H7 (cell line): ENCODE measurements around the gene PLIN4. TPM values are rescaled to one million over a fixed set of nuclear protein-coding genes. Genes with fewer than 3 reads are reported as not detected.
"Not testable (repeated sequence)": the region's sequence is repeated elsewhere in the genome, so short reads cannot be mapped to it uniquely, and the experiment has no call there.

Source experiments
- DNase-seq: peaks from one replicate; pipeline ENCODE4 v3.0.0; 2012
- H3K27me3 ChIP-seq: 2 replicates; pipeline ENCODE4 v1.6.0; 2011; ENCODE audit warnings: mild to moderate bottlenecking, low read length; ENCODE audit not compliant: control insufficient read depth, insufficient read depth
- H3K36me3 ChIP-seq: replicated peaks from 2 replicates; pipeline ENCODE4 v1.5.1; 2011; ENCODE audit warnings: low read length; ENCODE audit not compliant: control insufficient read depth, insufficient read depth
- H3K4me3 ChIP-seq: 2 replicates; pipeline ENCODE4 v1.5.1; 2011; ENCODE audit warnings: low read depth, mild to moderate bottlenecking, control low read depth, low read length, moderate library complexity; ENCODE audit not compliant: insufficient read depth
- total RNA-seq: library from RNA; depleted of rRNA; stranded (reverse); fragments of >200 nt; shearing (Covaris generic); gene quantifications from 2 replicates; pipeline ENCODE4 v1.2.3, GENCODE V29; 2014; rRNA removed

Gene PLIN4, protein sequence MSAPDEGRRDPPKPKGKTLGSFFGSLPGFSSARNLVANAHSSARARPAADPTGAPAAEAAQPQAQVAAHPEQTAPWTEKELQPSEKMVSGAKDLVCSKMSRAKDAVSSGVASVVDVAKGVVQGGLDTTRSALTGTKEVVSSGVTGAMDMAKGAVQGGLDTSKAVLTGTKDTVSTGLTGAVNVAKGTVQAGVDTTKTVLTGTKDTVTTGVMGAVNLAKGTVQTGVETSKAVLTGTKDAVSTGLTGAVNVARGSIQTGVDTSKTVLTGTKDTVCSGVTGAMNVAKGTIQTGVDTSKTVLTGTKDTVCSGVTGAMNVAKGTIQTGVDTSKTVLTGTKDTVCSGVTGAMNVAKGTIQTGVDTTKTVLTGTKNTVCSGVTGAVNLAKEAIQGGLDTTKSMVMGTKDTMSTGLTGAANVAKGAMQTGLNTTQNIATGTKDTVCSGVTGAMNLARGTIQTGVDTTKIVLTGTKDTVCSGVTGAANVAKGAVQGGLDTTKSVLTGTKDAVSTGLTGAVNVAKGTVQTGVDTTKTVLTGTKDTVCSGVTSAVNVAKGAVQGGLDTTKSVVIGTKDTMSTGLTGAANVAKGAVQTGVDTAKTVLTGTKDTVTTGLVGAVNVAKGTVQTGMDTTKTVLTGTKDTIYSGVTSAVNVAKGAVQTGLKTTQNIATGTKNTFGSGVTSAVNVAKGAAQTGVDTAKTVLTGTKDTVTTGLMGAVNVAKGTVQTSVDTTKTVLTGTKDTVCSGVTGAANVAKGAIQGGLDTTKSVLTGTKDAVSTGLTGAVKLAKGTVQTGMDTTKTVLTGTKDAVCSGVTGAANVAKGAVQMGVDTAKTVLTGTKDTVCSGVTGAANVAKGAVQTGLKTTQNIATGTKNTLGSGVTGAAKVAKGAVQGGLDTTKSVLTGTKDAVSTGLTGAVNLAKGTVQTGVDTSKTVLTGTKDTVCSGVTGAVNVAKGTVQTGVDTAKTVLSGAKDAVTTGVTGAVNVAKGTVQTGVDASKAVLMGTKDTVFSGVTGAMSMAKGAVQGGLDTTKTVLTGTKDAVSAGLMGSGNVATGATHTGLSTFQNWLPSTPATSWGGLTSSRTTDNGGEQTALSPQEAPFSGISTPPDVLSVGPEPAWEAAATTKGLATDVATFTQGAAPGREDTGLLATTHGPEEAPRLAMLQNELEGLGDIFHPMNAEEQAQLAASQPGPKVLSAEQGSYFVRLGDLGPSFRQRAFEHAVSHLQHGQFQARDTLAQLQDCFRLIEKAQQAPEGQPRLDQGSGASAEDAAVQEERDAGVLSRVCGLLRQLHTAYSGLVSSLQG (N-terminal part only)
- 0.07 and 0.10 TPM in 2 replicates for total RNA-seq

DNA sequence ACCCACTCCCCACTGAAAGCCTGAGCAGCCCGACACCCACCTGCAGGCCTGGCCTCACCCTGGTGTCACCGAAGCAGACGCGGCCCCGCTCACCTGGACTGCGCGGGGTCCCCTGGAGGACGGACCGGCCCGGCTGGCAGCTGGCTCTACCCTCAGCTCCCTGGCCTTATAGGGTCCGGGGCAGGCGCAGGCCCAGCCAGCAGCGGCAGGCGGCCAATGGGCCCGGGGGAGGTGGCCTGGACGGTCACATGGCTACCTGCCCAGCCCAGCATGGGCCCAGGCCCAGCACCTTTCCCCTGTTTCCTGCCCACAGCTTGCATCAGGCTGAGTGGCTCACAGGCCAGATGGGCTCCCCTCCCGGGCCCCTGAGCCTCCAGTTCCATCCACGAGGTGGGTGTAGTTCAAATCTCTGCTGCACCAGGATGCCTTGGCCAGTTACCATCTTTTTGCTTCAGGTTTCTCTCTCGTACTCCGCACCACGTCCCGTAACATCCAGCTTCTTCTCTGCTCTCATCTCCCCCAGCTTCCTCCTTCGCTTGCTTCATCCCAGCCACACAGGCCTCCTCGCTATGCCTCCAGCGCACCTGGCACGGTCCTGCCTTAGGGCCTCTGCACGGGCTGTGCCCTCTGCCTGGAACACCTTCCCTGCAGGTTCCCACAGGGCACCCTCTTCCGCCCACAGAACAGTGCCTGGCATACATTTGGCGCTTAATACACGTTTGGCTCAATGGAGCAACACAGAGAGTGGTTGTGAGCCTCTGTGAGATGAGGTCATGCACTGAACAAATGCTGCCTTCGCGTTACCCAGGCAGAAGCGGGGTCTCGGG is at the start of gene PLIN4:
Gene PLIN4 (minus strand): TSS at position 142 of the 827 bp plus-strand sequence. CDS start 214 bp downstream, outside the sequence.
- Histone ChIP-seq H3K4me3 (no peak within 1 kb of the TSS), H3K36me3 (no peaks in the 10 kb centered on the region), H3K27me3 (peaks cover 10% of the 10 kb centered on the region)
- DNase-seq, result peak; percentile 84

DNA sequence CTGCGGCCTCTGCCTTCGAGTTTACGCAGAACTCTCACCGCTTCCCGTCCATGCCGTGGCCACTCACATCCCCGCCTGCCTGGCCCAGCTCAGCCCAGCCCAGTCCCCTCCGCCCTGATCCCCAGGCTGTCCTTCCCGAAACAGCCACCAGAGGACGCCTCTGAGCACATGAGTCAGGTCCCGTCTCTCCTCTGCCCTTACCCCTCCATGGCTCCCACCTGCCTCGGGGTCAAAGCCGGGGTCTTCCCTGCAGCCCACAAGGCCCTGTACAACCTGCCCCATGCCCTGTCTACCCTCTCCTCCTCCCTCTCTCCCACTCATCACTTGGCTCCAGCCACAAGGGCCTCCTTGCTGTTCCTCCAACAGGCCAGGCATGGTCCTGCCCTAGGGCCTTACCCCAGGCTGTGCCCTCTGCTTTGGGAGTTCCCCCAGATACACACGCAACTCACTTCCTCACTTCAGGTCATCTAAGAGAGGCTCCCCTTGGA is 49.3 kb upstream of the PLIN4 start:
- DNase-seq, result peak; percentile 95
- no peaks in the 10 kb centered on the region for H3K36me3 ChIP-seq
- no peak overlapping the region for H3K4me3 ChIP-seq
- no peaks in the 10 kb centered on the region for H3K27me3 ChIP-seq

DNA sequence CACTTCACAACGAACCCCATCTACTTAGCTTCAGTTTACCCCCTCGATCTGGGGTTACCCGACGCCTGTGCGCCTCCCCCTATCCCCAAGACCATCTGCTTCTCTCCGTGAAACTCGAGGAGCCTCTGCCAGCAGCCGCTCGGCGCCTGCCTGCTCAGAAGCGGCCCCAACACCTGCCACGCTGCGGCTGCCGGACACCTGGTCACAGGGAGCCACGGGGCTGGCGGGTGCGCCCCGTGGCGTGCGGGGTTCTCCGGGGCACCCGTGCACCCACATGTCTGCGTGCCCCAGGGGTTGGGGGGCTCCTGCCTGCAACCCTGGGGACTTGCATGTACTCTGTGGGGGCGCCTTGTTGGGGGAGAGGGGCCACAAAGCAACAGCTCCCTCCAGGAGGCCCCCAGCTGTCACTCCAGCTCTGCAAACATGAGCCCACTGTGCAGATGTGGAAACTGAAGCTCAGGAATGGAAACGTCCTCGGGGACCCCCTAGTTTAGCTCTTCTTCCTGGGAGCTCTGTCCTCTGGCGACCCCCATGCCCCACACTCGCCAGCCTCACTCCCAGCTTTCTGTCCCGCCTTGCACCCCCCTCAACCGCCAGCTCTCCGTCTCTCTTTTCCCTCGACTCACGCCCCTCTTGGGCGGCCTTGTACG is 48.2 kb upstream of the PLIN4 start:
- H3K4me3 ChIP-seq, result no peak overlapping the region
- no peaks in the 10 kb centered on the region for H3K27me3 ChIP-seq
- no peaks in the 10 kb centered on the region for H3K36me3 ChIP-seq
- no peak for DNase-seq

DNA sequence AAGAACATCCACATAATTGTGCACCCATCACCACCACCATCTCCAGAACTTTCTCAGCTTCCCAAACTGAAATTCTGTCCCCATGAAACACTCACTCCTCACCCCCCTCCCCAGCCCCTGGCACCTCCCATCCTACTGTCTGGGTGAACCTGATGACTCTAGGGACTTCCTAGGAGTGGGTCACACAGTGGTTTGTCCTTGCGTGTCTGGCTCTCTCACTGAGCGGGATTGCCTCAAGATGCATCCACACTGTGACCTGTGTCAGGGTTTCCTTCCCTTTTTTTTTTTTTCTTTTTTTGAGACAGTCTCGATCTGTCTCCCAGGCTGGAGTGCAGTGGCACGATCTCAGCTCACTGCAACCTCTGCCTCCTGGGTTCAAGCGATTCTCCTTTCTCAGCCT is 45.3 kb upstream of the PLIN4 start:
- not testable (repeated sequence) for DNase-seq

DNA sequence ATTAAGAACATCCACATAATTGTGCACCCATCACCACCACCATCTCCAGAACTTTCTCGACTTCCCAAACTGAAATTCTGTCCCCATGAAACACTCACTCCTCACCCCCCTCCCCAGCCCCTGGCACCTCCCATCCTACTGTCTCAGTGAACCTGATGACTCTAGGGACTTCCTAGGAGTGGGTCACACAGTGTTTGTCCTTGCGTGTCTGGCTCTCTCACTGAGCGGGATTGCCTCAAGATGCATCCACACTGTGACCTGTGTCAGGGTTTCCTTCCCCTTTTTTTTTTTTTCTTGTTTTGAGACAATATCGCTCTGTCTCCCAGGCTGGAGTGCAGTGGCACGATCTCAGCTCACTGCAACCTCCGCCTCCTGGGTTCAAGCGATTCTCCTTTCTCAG is 43.8 kb upstream of the PLIN4 start:
- H3K27me3 ChIP-seq, H3K4me3 ChIP-seq, H3K36me3 ChIP-seq, DNase-seq: not testable (repeated sequence)

More for the DNA sequence above, 45.3 kb upstream of the PLIN4 start:
- not testable (repeated sequence) for H3K27me3 ChIP-seq, H3K36me3 ChIP-seq, H3K4me3 ChIP-seq

DNA sequence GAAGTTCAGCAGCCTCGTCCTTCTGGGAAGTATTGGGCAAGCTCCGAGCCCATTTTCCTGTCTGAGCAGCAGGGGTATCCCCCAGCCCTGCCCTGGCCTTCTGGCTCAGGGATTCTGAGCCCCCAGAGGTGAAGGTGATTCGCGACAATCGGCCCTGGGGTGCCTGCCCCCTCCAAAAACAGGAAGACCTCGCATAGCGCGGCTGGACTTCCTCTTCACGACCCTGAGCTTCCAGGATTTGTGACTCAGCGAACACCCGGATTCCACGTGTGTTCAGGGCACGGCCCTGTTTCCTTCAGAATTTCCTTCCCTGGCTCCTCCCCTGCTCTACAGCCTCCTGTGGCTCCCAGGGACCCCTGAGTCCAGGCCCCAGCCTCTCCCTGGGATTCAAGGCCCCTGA is 41.3 kb upstream of the PLIN4 start, which contains the start of gene SEMA6B:
Gene SEMA6B (minus strand): TSS at position 116 of the 400 bp plus-strand sequence. CDS start 1,227 bp downstream, outside the sequence.
- H3K36me3 ChIP-seq, result peaks cover 7% of the 10 kb centered on the region
- no peaks in the 10 kb centered on the region for H3K27me3 ChIP-seq
- DNase-seq, result no peak
- no peak within 1 kb of the TSS for H3K4me3 ChIP-seq

DNA sequence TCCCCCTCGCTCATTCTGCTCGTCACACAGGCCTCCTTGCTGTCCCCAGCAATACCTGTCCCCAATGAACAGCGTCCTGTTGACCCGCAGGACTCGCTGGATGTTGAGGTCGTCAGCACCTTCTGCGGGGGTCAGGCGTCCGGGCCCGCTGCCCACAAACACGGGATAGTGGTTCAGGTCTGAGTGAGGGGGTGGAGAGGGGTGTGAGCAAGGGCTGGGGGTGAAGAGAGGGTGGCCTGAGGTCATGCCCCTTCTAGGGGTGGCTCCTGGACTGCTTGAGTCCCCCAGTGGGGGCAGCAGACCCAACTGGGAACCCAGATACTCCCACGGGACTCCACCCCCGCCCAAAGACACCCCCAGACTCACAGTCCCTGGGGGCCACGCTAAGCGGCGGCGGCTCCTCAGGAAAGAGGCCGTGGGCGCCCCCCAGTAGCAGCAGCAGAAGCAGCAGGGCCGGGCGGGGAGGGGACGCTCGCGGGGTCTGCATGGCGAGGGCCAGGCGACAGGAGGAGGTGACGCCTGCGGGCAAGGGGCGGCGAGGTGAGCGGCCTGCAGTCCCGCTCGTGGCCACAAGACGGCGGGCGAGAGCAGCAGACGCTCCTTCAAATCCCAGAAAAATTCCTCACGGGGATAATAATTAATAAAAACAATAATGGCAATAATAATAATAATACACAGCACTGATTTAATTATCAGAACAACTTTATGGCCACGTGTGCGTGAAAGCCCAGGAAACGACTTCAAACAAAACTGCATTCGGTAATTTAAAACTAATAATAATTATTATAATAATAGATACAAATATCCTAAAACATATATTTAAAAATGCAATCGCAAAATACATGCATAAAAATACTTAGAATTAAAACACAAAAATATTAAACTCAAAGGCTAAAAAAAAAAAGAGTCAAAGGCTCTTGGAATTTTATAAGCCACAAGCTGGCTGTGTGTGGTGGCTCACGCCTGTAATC is 40.0 kb upstream of the PLIN4 start:
- peak; percentile 93 for DNase-seq
- Histone ChIP-seq H3K4me3 (no peak overlapping the region), H3K27me3 (no peaks in the 10 kb centered on the region), H3K36me3 (peaks cover 17% of the 10 kb centered on the region)

DNA sequence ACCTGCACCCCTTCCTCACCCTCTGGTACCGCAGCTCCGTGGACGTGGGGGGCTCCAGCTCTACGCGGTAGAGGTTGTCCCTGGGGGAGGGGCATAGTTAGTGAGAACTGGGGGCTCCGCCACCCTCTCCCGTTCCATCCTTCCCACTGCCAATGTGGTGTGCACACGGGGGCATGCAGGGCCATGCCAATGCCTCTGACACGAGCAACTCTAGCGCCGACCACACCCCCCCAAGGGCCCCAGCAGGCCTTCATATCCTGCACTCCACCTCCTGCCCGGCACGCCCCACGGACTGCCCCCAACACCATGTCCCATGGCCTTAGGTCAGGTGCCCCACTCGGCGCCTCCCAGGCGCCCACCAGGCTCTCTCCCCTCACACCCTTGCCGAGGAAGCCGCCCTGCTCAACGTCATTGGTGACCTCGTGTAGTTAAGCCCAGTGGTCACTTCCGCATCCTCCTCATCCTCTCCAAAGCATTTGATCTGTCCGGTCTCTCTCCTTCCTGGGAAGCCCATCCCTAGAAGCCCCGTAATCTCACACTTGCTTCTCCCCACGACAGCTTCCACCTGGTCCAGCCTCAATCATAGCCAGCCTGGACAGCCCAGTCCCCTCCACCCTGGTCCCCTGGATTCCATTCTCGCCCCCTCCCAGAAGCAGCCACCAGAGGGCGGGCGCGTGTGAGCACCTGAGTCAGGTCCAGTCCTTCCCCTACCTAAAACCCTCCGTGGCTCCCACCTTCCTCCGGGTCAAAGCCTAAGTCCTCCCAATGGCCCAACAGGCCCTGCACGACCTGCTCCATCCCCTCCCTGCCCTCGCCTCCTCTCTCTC is 39.1 kb upstream of the PLIN4 start:
- Histone ChIP-seq H3K4me3 (no peak overlapping the region), H3K27me3 (no peaks in the 10 kb centered on the region), H3K36me3 (peaks cover 19% of the 10 kb centered on the region)
- DNase-seq, result peak; percentile 84

DNA sequence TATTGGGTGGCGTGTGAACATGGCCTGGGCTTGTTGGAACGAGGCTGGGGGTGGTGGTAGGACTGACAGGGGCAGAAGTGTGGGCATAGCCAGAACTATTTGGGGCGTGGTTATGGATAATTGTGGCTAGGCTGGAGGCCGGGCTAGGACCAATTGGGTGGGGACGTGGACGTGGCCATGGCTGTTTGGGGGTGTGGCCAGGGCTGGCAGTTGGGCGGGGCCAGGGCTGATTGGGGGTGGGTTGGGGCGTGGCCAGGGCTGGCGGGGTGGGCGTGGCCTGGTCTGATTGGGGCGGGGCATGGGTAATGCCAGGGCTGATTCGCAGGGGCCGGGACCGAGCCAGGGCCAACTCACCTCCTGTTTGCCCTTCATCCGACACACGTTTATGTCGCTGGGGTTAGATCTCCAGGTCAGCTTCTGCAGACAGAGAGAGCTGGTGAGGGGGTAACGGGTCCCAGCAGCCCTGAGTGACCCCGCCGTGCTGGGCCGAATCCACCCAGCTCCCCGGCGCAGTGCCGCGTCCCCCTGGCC is 38.4 kb upstream of the PLIN4 start:
- peaks cover 24% of the 10 kb centered on the region for H3K36me3 ChIP-seq
- peak; percentile 100 for DNase-seq
- no peak overlapping the region for H3K4me3 ChIP-seq
- H3K27me3 ChIP-seq, result no peaks in the 10 kb centered on the region

DNA sequence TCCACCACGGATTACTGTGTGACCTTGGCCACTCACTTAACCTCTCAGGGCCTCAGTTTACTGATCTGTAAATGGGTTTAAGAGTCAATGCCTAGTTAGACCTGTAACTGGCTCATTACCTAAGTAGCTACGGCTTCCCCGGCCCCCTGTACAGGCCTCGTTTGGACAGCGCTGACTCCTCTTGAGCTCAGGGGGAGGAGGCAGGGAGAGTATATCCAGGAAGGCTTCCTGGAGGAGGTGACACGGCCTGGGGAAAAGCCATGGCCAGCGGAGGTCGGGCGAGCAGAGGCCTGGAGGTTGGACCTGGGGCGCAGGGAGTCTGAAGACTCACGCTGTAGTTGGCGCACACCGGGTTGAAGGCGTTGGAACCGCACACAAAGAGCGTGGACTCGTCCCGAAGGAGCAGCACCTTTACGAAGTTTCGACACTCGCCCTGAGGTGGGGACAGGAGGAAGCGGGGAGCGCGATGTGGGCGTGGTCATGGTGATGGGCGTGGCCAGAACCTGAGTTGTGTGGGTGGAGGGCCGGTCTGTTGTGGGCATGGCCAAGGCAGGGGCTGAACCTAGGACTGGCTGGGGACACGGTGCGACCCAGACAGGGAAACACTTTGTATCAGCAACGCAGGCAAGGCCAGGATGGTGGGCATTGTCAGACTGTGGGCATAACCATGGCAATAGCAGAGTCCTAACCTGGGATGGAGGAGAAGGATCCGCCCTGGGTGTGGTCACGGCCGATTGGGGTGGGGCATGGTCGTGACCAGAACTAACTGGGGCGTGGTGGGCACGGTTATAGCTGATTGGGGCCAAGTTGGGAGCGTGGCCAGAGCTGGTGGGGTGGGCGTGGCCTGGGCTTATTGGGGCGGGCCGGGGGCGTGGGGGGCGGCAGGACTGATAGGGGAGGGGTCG is 37.6 kb upstream of the PLIN4 start:
- Histone ChIP-seq H3K27me3 (no peaks in the 10 kb centered on the region), H3K36me3 (peaks cover 24% of the 10 kb centered on the region), H3K4me3 (peak overlapping the region; percentile 10; the same call in 1 of the 2 replicates)
- DNase-seq, result peak; percentile 95
